ENCODE data around the gene PTOV1.

The PTOV1 gene

GRCh38 chr19:49910179-49910578 is 59.2 kb downstream of the PTOV1 start:
- TF ChIP-seq CTCF (IDR thresholded peaks at IDR 0.05) = no peak

All from LNCAP (cell line).